Hypothalamus (tissue), 51 donors: ENCODE results near the gene DGCR8.

Source experiments
- DNase-seq, 51 donors: peaks; one replicate each; lab custom pipeline; 2025; lab: John Stamatoyannopoulos, UW

DGCR8 gene

DNA sequence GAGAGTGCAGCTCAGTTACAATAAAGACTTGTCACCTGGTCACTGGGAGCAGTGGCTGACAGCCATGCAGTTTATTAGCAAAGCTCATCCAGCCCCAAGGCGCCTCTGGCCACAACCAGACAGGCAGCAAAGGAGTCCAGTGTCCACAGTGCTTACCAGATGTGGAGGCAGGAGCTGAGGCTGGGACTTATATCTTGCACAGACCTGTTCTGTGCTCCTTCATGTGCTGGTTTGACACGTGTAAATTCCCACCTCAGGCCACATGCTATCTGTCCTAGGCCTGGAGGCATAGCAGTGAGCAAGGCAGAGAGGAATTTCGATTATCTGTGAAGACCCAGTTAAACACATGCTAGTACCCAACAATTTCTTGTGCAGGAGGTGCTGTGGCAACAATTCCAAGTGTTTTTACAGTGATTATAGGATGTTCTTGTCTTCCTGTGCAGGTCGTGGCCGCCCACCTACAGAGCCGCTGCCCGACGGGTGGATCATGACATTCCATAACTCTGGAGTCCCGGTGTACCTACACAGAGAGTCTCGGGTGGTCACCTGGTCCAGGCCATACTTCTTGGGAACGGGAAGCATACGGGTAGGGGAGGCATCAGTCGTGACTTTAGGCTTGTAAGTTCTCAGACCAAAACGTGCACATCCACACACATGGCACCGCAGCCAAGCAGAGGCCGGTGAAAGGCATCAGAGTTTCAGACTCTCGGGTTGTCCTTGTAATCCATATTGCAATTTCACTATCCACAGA is 9.4 kb downstream of the DGCR8 start:
- no peak for DNase-seq

DNA sequence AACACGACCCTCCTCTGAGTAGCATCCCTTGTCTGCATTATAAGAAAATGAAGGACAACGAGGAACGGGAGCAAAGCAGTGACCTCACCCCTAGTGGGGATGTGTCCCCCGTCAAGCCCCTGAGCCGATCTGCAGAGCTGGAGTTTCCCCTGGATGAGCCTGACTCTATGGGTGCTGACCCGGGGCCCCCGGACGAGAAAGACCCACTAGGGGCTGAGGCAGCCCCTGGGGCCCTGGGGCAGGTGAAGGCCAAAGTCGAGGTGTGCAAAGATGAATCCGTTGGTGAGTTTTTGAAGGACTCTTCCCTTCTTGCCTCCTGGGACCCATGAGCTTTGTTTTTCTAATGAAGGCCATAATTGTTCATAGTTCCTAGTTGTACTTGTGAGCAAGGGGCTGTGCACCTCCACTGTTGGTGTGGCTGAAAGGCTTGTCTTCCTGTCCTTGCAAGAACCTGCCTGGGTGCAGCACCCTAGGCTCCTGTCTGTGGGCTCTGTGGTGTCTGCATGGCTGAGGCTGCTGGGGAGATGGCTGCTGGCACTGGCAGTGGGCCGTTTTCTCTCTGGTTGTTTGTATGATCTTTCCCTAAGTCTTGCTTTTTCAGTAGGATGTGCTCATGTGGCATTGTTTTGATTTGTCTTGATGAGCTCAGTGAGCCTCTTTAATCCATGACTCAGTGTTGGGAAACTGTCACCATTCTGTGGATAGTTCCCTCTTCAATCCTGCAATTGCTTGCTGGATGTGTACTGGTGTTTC is 10.1 kb downstream of the DGCR8 start:
- DNase-seq, result no peak

DNA sequence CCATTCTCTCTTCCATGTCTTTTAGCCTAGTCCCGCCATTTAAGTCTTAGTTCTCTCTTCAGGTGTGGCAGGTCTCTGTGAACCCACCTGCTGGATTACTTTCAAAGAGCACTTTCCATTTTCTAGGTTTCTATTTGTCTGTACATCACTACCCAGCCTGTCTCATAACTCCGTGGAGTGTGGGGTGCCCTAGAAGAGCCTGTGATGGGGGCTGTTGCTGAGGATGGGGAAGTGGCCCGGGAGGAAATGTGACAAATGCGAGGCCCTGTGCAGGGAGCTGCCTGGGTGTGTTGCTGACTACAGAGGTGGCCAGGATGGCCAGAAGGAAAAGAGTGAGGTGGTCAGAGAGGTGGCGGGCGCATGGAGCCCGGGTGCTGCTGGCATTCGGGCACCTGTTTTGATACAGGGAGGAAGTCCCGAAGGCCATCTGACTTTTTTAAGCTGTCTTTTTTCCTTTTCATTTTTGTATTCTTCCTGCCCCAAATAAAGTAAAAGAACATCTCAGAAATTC is 10.7 kb downstream of the DGCR8 start:
- no peak for DNase-seq

- DNase-seq, result no peak
These were observed 11.8 kb downstream of the DGCR8 start for GRCh38 chr22:20091690-20092476.

- DNase-seq, result no peak
These were observed 12.4 kb downstream of the DGCR8 start for GRCh38 chr22:20092477-20092854.

DNA sequence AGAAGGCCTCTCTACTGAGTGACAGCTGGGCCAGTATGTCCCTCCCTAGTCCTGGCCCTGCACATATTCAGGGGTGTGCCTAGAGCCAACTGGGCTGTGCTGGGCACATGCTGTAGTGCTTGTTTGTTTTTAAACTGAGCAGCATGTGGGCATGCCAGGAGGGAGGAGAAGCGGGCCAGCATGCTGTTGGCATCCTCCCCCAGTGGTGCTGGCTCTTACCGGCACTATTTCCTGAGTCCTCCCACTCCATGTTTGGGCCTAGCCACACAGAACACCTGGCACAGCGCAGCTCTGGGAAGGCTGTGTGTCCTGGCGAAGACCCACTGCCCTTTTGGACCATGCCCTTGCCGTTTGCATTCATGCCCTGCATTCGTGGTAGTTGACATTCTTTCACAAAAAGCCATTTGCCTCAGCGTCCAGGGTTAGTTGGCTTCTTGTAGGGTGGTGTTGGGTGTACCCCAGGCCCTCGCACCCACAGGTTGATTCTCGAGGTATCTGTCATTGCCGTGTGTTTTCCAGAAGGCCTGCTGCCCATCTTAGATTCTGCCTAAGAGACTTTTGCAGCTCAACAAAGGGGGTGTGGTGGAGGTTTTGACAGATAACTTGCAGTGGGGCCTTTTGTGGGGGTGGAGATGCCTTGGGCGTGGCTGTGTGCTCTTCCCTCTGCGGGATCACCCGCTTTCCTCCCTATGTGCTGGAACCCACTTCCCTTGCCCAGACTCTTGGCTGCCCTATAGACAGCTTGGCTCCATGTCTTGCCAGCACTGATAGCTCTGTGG is 13.6 kb downstream of the DGCR8 start:
- peak in 13 of 51 donors; percentile 7 to 64 (median 37) for DNase-seq

- no peak for DNase-seq
These were observed 14.3 kb downstream of the DGCR8 start for GRCh38 chr22:20094197-20094807.

GRCh38 chr22:20095521-20095920 is 15.5 kb downstream of the DGCR8 start:
- no peak for DNase-seq

- no peak for DNase-seq
These were observed 16.8 kb downstream of the DGCR8 start for GRCh38 chr22:20096574-20097420.

DNA sequence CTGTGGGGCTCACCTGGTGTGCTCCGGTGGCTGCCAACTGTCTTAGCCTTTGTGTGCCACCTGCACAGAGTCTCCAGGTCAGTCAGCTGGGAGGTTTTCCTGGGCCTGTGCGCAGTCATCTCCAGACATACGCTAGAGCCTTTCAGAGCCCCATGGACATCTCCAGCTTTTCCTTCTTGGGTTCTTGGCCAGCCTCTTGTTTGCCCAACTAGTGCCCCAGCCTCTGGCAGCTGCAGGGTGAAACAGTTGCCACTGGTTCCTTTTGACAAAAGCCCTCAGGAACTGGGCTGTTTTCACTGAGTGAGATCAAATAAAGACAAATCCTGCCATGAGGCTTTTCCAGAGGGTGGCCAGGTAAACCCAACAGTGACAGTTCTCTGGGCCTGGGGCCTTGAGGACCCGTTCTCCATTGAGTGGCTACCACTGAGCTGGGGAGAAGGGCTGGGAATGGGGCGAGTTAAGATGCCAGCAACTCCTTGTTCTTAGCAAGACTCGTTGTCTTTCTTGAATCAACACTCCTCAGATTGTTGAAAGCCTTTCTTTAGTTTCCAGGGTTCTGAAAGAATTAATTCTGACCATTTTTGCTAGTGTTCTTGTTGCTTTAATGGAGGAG is 19.2 kb downstream of the DGCR8 start:
- no peak for DNase-seq

- DNase-seq, result no peak
These were observed 21.6 kb downstream of the DGCR8 start for GRCh38 chr22:20101638-20102037.

GRCh38 chr22:20102203-20102780 is 22.3 kb downstream of the DGCR8 start:
- DNase-seq, result no peak

DNA sequence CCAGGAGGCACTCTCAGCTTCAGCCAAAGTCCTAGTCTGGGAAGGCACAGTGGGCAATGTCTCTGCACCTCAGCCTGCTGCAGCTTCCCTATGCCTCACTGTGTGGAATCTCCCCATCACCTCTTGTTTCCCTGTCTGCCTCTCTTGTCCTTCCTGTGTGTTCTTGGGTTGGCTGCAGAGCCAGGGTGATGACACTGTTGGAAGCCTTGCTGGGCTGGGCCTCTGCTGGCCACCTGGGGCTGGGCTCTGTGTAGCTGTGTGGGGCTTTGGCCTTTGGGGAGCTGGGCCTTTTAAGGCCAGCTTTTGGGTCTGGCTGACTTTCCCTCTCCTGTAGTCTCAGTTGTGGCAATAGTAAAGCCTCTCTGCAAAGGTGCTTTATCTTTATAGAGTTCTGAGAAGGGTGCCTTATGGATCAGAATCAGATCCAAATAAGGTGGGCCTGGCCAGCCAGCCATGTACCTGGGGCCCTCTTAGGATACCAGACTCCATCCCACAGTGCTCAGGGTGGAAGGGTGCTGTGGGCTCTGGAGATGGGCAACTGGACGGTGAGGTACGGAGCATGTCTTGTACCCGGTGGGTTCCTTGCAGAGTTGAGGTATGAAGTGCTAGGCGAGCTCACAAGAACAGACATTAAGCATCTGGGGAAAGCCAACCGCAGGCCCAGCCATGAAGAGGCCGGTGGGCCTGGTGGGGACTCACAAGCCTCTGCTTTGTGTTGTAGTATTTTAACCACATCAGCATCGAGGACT is 25.6 kb downstream of the DGCR8 start:
- DNase-seq, result no peak

- no peak for DNase-seq
These were observed 26.3 kb downstream of the DGCR8 start for GRCh38 chr22:20106205-20106848.

- DNase-seq, result no peak
These were observed 26.8 kb downstream of the DGCR8 start for GRCh38 chr22:20106849-20107237.

- DNase-seq, result no peak
These were observed 27.4 kb downstream of the DGCR8 start for GRCh38 chr22:20107471-20107901.
